PC-9 (cell line): Measurements from ENCODE around the gene UPF2.

Experiments used
- CTCF ChIP-seq: fragments of 200-600 bp; sonication (generic); conservative IDR thresholded peaks from 2 replicates; pipeline ENCODE4 v1.6.1; 2017; ENCODE audit warnings: mixed run types, antibody characterized with exemption, mild to moderate bottlenecking, moderate library complexity
- EZH2 ChIP-seq: fragments of 200-600 bp; sonication (generic); IDR thresholded peaks from 2 replicates; pipeline ENCODE4 v1.8.0; 2017; ENCODE audit warnings: antibody characterized with exemption, low read depth

- TF ChIP-seq CTCF (no peak), EZH2 (no peak)
Observed at GRCh38 chr10:12055732-12056131, 13.1 kb upstream of the UPF2 start.
